Measurements from ENCODE around the gene RAB6A.
A peak's percentile ranks its signal among the peaks of the same experiment; 100 is the strongest.

Gene RAB6A

DNA sequence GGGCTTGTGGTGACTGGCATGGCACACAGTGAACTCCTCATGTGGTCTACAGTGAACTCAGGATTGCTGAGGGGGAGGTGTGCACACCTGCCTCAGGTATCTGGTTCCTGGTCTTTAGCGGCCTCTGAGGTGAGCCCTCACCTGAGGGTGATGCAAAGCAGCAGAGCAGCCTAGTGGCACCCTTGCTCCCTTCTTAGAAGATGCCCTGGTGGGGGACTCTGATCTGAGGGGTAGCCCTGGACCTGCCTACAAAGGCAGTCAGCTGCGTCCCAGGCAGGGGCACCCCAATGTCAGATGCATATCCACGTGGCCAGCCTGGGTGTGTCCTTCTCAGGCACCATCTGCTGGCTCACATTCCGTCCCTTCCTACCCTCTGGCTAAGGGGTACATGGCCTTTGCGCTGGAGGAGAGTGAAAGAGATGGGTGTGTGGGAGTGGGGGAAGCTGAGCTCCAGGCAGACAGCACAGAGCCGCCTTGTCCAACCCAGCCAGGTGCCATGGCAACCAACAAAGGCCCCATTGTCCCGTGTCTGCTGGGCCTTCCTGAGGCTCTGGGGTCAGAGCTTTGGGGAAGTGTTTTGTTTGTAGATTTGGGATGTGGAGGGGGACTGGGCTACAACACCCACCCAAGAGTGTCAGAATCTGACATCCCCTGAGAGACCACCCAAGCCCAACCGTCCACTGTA lies 108.7 kb downstream of the RAB6A start:
- DNase-seq = no peak

DNA sequence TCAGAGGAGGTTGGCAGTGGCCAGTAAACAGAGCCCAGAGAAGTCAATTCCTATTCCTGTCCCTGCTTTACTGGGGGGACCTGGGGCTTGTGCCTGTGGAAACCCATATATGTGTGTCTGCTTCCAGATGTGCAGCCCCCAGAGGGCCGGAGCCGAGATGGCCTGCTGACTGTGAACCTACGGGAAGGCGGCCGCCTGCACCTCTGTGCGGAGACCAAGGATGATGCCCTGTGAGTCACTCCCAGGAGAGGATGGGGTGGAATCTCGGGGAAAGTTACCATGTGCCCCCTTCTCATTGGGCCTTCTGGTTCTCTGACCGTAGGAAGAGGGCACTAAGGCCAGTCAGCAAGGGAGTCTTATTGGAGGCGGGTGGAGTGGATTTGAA lies 109.2 kb downstream of the RAB6A start:
- no peak for DNase-seq

DNA sequence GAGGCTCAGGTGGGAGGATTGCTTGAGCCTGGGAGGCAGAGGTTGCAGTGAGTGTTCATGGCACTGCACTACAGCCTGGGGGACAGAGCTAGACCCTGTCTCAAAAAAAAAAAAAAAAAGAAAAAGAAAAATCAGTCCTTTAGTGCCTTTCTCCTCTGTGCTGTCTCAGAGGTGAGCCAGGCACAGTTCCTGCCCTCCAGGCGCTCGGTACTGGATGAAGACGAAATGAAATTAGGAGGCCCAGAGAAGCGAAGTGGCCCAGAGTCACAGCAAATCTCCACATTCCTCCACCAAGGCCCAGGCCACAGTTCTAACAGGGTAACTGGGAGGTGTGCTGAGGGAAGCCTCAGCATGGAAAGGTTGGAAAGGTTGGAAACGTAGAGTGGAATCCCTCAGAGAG lies 109.6 kb downstream of the RAB6A start:
- no peak for DNase-seq

DNA sequence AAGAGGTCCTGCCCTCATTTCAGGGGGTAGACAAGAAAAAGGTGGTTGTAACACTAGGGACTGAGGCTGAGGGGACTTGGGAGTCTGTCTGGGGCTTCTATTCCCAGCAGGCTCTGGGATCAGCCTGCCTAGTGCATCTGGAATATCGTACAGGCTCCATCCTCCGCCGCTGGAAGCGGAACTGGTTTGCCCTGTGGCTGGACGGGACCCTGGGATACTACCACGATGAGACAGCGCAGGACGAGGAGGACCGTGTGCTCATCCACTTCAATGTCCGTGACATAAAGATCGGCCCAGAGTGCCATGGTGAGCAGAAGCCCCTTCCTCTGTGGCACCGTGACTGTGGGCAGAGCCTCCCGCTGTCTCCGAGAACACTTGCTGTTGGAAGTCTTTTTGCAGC lies 110.5 kb downstream of the RAB6A start:
- no peak for DNase-seq

DNA sequence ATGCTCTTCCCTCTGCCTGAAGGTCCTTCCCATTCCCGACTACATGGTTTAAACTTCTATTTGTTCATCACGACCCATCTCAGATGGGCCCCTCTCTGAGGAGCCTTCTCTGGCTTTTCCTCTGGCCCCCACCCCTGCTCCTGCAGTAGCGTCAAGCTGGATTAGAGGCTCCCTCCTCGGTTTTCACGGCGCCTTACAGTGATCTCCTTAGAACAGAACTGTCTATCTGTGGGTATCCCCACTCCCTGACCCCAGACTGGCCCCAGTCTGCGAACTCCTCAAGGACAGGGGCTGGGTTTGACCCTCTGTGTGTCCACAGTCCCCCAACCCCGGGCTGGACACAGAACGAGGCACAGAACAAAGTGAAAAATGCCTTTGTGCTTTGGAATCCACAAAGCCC lies 111.7 kb downstream of the RAB6A start:
- no peak for DNase-seq

DNA sequence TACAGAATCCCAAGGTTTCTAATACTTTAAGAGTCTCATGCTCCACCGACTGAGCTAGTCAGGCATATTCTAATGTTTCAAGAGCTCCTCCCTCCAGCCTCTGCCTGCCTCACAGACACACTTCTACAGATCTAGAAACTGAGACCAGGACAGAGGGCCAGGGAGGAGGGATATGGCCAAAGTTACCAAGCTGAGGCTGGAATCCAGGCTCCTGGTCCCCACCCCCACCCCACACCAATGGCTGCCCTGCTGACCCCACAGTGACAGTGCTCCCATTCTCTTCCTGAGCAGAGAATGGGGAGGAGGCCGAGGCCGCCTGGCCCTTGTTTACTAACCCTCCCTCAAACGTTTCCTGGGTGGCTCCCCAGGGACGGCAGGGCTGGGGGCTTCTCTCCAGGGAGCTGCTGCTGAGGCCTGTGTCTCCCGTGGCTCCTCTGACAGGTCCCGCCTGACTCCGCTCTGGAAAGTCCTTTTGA lies 112.3 kb downstream of the RAB6A start:
- DNase-seq = no peak

DNA sequence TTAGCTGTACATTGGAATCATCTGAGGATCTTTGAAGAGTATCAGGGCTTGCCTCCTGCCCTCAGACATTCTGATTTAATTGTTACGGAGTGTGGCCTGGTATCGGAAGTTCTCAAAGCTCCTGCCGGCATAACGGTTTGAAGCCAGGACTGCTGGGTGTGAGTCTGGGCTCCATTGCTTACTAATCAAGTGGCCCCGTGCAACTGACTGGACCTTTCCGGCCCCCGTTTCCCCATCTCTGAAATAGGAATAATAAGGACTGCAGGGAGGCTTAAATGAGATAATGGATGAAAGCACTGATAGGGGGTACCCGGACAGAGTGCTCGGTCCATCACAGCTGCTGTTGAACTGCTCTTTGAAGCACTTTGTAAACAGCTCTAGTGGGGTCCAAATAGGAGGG lies 112.8 kb downstream of the RAB6A start:
- DNase-seq = no peak

DNA sequence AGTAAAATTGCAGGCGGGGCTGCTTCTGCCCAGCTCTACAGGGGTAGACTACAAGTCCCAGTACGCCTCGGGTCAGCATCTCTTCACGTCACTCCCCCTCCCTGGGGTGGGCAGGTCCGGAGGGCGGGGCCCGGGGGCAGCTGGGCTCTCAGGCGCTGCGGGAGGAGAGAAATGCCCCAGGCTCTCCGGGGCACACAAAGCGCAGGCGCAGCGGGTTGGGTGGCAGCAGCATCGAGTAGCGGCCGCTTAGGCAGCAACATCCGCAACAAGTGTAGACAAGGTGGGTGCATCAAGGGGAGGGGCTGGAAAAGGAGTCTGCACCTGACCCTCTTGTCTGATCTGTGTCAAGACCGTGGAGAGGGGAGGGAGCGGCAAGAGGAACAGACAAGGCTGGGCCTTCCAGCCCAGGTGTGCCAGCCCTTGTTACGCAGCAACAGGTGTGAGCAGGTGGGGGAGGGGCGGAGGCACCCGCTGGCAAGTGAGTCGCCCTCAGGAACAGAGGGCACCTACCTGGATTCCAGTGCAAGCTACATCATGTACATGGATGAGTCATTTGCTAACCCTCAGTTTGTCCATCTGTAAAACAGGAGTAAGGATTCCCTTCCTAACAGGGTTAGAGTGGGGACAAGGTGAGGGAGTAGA lies 113.3 kb downstream of the RAB6A start:
- DNase-seq = peak; percentile 75 to 95 (median 89)

DNA sequence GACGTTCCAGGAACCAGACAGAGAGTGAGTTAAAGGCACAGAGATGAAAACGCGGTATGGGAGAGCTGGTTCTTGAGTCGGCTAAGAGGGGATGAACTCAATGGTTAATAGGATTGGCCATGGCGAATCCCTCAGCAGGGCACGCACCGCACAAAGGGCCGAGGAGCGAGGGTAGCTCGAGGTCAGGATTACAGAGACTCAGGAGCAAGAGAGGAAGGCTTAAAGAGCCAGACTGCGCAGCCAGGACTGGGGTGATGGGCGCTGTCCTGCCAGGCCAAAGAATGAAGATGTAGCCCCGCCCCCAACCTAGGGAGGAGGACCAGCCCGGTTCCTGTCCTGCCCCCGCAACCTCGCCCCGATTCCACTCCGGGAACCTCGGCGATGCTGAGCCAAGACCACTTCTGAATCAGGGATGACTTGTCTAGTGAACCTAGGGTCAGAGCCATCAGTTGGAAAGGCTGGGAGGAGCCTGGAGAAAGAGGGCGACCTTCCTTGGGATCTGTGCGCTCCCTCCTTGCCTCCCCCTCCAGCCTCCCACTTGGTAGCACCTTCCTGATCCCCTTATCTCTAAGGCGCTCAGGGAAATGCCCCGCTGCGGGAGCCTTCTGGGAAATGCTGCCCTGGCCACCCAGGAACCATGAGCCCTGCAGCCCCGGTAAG lies 114.8 kb downstream of the RAB6A start, which contains the start of gene PLEKHB1:
Gene PLEKHB1 (plus strand): TSS at position 610 of the 660 bp plus-strand sequence. CDS start 28 bp downstream, at position 638.
- no peak for DNase-seq

DNA sequence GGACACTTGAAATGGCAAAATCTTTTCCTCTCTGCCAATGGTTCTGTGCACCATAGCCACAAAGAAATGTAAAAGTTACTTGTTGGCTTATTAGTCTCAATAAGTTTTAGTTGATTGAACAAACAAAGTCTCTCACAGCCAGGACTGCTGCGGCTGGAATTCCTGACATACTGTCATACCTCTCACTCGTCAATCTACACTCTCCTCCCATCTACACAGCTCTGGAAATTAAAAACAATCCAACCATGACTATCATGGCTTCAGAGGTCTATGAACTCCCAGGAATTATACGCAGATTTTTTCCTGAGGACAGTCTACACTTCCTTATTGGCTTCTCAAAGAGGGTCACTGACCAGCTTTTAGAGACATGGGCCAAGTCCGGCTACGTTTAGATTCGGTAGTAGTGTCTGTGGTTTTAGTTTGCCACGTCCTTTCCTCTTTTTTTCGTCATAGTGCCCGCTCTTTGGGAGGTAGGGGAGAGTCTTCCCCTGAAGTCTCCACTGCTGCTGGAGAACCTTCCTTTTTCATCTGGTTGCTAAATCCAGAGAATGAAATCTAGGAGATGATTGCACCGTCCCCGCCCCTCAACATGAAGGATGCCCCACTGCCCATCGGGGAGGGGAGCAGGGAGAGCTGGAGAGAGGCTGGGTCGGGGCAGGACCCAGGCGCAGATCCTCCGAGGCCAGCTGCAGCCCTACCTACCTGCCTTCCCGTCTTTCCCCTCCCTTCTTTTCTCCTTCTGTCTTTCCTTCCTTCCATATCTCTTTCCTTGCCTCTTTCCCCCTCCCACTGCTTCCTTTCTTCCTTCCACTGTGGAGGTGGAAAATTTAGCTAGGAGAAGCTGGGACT lies 115.5 kb downstream of the RAB6A start:
- DNase-seq = no peak

DNA sequence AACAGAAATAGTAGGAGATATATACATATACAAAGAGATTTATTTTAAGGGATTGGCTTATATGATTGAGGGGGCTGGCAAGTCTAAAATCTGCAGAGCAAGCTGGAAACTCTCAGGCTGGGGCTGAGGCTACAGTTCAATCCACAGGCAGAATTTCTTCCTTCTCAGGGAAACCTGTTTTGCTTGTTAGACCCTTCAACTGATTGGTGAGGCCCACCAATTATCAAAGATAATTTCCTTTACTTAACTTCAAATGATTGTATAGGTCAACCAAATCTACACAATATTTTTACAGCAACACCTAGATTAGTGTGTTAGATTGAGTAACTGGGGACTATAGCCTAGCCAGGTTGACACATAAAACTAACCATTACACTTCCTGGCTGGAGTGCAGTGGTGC lies 119.2 kb downstream of the RAB6A start:
- no peak for DNase-seq

DNA sequence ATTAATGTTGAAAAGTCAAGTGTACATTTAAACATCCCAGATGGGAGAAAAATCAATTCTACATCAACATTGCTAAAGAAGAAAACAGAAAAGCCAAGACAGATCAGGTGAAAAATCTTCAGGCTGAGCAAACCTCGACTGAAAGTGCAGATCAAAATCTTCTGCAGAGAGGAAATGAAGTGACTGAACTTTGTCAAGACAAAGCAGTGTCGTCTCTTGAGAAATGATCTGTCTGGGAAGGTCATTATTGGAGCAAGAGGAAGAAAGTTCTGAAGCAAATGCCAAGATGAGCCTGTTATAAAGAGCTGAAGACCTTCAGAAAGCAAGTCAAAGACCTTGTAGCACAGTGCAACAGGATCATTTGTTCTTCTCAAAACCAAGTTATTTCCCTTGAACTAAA lies 120.3 kb downstream of the RAB6A start:
- DNase-seq = peak in 1 of 5 experiments; percentile 67

DNA sequence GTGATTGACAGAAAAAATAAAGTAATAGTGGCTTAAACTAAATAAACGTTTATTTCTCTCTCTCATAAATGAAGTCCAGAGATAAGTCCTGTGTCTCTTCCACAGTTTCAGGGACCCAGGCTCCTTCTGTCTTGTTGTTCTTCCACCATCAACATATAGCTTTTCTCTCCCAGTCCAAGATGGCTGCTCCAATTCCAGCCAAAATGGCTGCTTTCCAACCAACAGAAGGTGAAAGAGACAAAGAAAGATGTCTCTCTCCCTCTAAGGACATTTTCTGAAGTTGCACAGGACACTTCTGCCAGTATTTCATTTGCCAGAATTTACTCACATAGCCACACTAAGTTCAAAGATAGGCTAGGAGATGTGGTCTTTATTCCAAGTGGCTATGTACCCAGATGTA lies 123.9 kb downstream of the RAB6A start:
- DNase-seq = no peak

DNA sequence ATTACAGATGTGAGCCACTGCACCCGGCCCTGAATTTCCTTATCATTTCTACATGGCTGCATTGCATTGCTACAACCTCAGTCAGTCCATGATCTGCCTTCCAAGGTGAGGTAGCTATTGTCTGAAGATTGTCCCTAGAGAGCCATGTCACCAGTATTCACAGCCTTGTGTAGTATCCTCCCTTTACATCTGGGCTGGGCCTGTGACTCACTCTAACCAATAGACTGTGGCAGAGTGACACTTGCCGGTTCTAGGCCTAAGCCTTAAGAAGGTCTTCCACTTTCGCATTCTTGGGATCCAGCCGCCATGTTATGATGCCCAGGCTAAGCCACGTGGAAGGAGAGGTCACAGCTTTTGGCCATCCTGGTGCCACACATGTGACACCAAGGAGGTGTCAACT lies 124.6 kb downstream of the RAB6A start:
- no peak for DNase-seq

DNA sequence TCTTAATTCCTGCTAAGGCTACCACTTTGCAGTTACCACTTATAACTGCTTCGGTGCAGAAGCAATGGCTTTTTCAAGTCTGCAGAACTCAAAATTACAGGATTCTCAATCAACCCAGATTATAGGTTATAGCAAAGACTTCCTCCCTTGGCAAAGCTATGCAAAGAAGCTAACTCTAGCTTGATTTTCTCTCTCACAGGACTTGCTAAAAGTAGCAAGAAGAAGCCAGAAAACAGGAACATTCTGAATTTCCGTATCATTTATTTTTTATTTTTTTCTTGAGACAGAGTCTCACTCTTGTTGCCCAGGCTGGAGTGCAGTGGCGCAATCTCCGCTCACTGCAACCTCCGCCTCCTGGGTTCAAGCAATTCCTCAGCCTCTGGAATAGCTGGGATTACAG lies 125.2 kb downstream of the RAB6A start:
- DNase-seq = no peak

DNA sequence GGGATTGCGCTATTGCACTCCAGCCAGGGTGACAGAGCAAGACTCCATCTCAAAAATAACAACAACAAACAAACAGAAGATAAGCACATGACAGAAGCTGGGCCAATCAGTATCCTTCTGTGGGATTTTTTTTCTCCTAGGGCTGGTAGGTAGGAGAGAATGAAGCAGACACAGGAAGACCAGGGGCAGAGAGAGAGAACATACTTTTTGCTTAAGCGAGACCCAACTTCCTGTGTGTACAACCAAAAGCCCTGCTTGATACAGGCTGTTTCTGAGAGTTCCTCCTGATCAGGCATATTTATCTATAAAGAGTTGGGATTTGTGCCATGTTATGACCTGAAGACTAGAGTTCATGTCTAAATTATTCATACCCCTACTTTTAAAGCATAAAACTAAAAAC lies 126.9 kb downstream of the RAB6A start:
- peak in 1 of 5 experiments; percentile 45 for DNase-seq

DNA sequence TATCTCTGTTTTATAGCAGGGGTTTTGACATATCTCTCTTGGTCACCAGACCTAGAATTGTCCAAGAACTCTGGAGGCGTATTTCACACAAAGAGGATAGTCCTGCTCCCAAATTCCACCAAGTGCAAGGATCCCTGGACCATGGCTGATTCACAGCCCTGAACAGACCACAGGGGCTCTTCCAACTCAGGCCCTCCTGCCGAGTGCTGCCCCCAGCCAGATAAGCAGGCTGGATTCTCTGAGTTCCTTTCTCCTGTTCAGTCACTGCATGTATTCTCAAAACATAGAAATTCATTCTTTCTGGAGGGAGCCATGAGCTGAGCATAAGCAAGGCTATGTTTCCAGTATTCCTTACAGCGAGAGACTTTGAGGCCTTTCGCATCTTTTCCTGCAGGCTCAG lies 127.9 kb downstream of the RAB6A start:
- no peak for DNase-seq

DNA sequence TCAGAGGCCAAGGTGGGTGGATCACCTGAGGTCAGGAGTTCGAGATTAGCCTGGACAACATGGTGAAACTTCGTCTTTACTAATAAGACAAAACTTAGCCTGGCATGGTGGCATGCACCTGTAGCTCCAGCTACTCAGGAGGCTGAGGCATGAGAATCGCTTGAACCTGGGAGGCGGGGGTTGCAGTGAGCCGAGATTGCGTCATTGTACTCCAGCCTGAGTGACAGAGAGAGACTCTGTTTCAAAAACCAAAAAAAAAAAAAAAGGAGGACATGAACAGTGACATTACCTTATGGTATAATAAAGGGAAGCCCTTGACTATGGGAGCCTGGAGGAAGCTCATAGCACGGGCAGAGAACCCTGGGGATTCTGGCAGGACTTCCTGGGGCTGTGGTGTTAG lies 131.0 kb downstream of the RAB6A start:
- no peak for DNase-seq

DNA sequence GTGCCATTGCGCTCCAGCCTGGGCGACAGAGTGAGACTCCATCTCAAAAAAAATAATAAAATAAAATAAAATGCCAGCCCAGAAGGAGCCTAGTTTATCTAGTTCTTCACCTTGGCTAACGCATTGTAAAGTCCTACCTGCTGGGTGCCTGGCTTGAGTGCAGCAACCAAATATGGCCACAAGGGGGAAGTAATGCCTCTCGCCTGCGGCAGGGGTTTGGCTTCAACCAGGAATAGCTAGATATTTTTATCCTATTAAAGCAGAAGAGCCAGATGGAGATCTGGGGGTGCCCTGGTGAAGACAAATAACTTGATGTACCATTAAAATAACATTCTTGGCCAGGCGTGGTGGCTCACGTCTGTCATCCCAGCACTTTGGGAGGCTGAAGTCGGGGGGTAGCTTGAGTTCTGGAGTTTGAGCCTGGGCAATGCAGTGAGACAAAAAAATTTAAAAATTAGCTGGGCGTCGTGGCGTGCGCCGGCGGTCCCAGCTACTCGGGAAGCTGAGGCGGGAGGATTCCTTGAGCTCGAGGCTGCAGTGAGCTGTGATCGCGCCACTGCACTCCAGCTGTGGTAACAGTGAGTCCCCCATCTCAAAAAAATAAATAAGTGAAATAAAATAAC lies 135.1 kb downstream of the RAB6A start:
- DNase-seq = peak; percentile 33 to 67 (median 54)

Measured in T-helper 2 cell (primary cell).